Astrocyte (in vitro differentiated cells and primary cell): ENCODE data around the gene PTPMT1. TPM values are rescaled to one million over a fixed set of nuclear protein-coding genes. Genes with fewer than 3 reads are reported as not detected.

Experiments
- DNase-seq: peaks from one replicate; pipeline ENCODE4 v3.0.0-alpha.2; 2010; ENCODE audit warnings: low read depth
- FAIRE-seq: peaks from 2 replicates; lab custom pipeline; 2011; peaks lifted over from hg19 to GRCh38; lab: Jason Lieb, UNC
- H2AFZ ChIP-seq: 2 replicates; pipeline ENCODE4 v1.6.0; 2012; ENCODE audit warnings: low read depth, low read length, inconsistent platforms
- H3K27ac ChIP-seq: 2 replicates; pipeline ENCODE4 v1.5.1; 2011; ENCODE audit warnings: low read depth, low read length, inconsistent platforms
- H3K27me3 ChIP-seq: 2 replicates; pipeline ENCODE4 v1.6.0; 2011; ENCODE audit warnings: low read length, inconsistent platforms; ENCODE audit not compliant: insufficient read depth
- H3K36me3 ChIP-seq: 2 replicates; pipeline ENCODE4 v1.5.1; 2011; ENCODE audit warnings: low read length, inconsistent platforms; ENCODE audit not compliant: insufficient read depth
- H3K4me1 ChIP-seq: 2 replicates; pipeline ENCODE4 v1.5.1; 2011; ENCODE audit warnings: low read length, inconsistent platforms; ENCODE audit not compliant: insufficient read depth
- H3K4me2 ChIP-seq: 2 replicates; pipeline ENCODE4 v1.6.0; 2012; ENCODE audit warnings: low read length, inconsistent platforms
- H3K4me3 ChIP-seq: 2 replicates; pipeline ENCODE4 v1.5.1; 2011; ENCODE audit warnings: low read depth, mild to moderate bottlenecking, low read length, inconsistent platforms; ENCODE audit not compliant: insufficient read depth
- H3K79me2 ChIP-seq: 2 replicates; pipeline ENCODE4 v1.6.0; 2012; ENCODE audit warnings: mild to moderate bottlenecking, low read length, inconsistent platforms; ENCODE audit not compliant: insufficient read depth
- H3K9ac ChIP-seq: 2 replicates; pipeline ENCODE4 v1.6.0; 2012; ENCODE audit warnings: mild to moderate bottlenecking, low read length, inconsistent platforms
- H3K9me3 ChIP-seq: 2 replicates; pipeline ENCODE4 v1.5.1; 2012; ENCODE audit warnings: low read depth, mild to moderate bottlenecking, low read length, inconsistent platforms; ENCODE audit not compliant: insufficient read depth
- H4K20me1 ChIP-seq: 2 replicates; pipeline ENCODE4 v1.6.0; 2012; ENCODE audit warnings: low read length, inconsistent platforms; ENCODE audit not compliant: insufficient read depth
- H3K27ac Mint-ChIP-seq: one replicate; pipeline ENCODE4 v1.8.0; 2021; ENCODE audit warnings: mild to moderate bottlenecking, mixed read lengths; ENCODE audit not compliant: unreplicated experiment
- H3K27me3 Mint-ChIP-seq: one replicate; pipeline ENCODE4 v1.8.0; 2021; ENCODE audit warnings: low read depth, mixed read lengths; ENCODE audit not compliant: unreplicated experiment
- H3K36me3 Mint-ChIP-seq: one replicate; pipeline ENCODE4 v1.8.0; 2021; ENCODE audit warnings: low read depth, mixed read lengths; ENCODE audit not compliant: unreplicated experiment
- H3K4me1 Mint-ChIP-seq: one replicate; pipeline ENCODE4 v1.8.0; 2021; ENCODE audit warnings: low read depth, mixed read lengths; ENCODE audit not compliant: unreplicated experiment
- H3K4me3 Mint-ChIP-seq: one replicate; pipeline ENCODE4 v1.8.0; 2021; ENCODE audit warnings: mild to moderate bottlenecking, moderate library complexity, mixed read lengths; ENCODE audit not compliant: unreplicated experiment
- H3K9me3 Mint-ChIP-seq: one replicate; pipeline ENCODE4 v1.8.0; 2021; ENCODE audit warnings: mild to moderate bottlenecking, mixed read lengths; ENCODE audit not compliant: unreplicated experiment
- CTCF ChIP-seq: IDR thresholded peaks from 2 replicates; pipeline ENCODE4 v1.5.1; 2011; ENCODE audit warnings: low read depth, mild to moderate bottlenecking, inconsistent platforms, low read length, moderate library complexity; ENCODE audit not compliant: insufficient read depth
- EZH2 ChIP-seq: IDR thresholded peaks from 2 replicates; pipeline ENCODE4 v1.6.1; 2012; ENCODE audit warnings: mild to moderate bottlenecking, low read length, inconsistent platforms; ENCODE audit not compliant: insufficient read depth
- total RNA-seq: library from RNA; stranded (reverse); gene quantifications from 2 replicates; pipeline ENCODE4 v1.2.1, GENCODE V29; 2021

PTPMT1 gene
- total RNA-seq, 1 donor from 2014 or later = 32.4 TPM

GRCh38 chr11:47531666-47532065 is 33.7 kb upstream of the PTPMT1 start:
- Histone ChIP-seq H3K4me1 (peaks cover 12% of the 10 kb centered on the region), H3K27me3 (no peaks in the 10 kb centered on the region), H3K4me2 (no peak overlapping the region), H3K79me2 (peaks cover 100% of the 10 kb centered on the region), H3K36me3 (no peaks in the 10 kb centered on the region), H3K27ac (no peak overlapping the region), H3K4me3 (no peak overlapping the region), H4K20me1 (peaks cover 94% of the 10 kb centered on the region), H3K9ac (no peak overlapping the region), H3K9me3 (no peaks in the 10 kb centered on the region), H2AFZ (no peak overlapping the region)
- no peak overlapping the region for H3K4me3 Mint-ChIP-seq
- no peak for DNase-seq
- FAIRE-seq = no peak
- H3K27ac Mint-ChIP-seq = no peak overlapping the region
- peaks cover 27% of the 10 kb centered on the region for H3K4me1 Mint-ChIP-seq
- H3K9me3 Mint-ChIP-seq = no peaks in the 10 kb centered on the region
- H3K36me3 Mint-ChIP-seq = peaks cover 5% of the 10 kb centered on the region
- TF ChIP-seq EZH2 = no peak
- H3K27me3 Mint-ChIP-seq = no peaks in the 10 kb centered on the region

- H3K79me2 ChIP-seq = peaks cover 100% of the 10 kb centered on the region
- peak overlapping the region; percentile 27 for H3K4me2 ChIP-seq
- peaks cover 27% of the 10 kb centered on the region for H3K4me1 Mint-ChIP-seq
- H3K4me3 ChIP-seq = no peak overlapping the region
- no peaks in the 10 kb centered on the region for H3K27me3 ChIP-seq
- no peak overlapping the region for H3K4me3 Mint-ChIP-seq
- H3K4me1 ChIP-seq = peaks cover 12% of the 10 kb centered on the region
- no peaks in the 10 kb centered on the region for H3K36me3 ChIP-seq
- no peaks in the 10 kb centered on the region for H3K27me3 Mint-ChIP-seq
- peak overlapping the region; percentile 3 for H3K9ac ChIP-seq
- DNase-seq (no peak), FAIRE-seq (no peak)
- peaks cover 5% of the 10 kb centered on the region for H3K36me3 Mint-ChIP-seq
- no peak overlapping the region for H2AFZ ChIP-seq
- peak overlapping the region; percentile 15 for H3K27ac ChIP-seq
- H3K9me3 ChIP-seq = no peaks in the 10 kb centered on the region
- TF ChIP-seq CTCF (no peak), EZH2 (no peak)
- peak overlapping the region; percentile 84 for H3K27ac Mint-ChIP-seq
- H4K20me1 ChIP-seq = peaks cover 94% of the 10 kb centered on the region
- H3K9me3 Mint-ChIP-seq = no peaks in the 10 kb centered on the region
Measured at GRCh38 chr11:47532597-47533213, 32.7 kb upstream of the PTPMT1 start.

GRCh38 chr11:47533690-47534151 is 31.7 kb upstream of the PTPMT1 start:
- Histone ChIP-seq H3K4me2 (peak overlapping the region; percentile 60), H2AFZ (no peak overlapping the region), H3K9me3 (no peaks in the 10 kb centered on the region), H3K79me2 (peaks cover 99% of the 10 kb centered on the region), H3K9ac (no peak overlapping the region), H3K36me3 (no peaks in the 10 kb centered on the region), H4K20me1 (peaks cover 93% of the 10 kb centered on the region), H3K4me1 (peaks cover 13% of the 10 kb centered on the region), H3K27ac (peak overlapping the region; percentile 52), H3K4me3 (no peak overlapping the region), H3K27me3 (no peaks in the 10 kb centered on the region)
- DNase-seq (peak; percentile 77), FAIRE-seq (no peak)
- no peak for TF ChIP-seq CTCF
- TF ChIP-seq EZH2 = no peak
- H3K36me3 Mint-ChIP-seq = peaks cover 5% of the 10 kb centered on the region
- H3K27ac Mint-ChIP-seq = no peak overlapping the region
- no peaks in the 10 kb centered on the region for H3K9me3 Mint-ChIP-seq
- no peaks in the 10 kb centered on the region for H3K27me3 Mint-ChIP-seq
- H3K4me1 Mint-ChIP-seq = peaks cover 27% of the 10 kb centered on the region
- no peak overlapping the region for H3K4me3 Mint-ChIP-seq
